GM23338 (cell line): ENCODE measurements around the gene ZNF580. TPM values are rescaled to one million over a fixed set of nuclear protein-coding genes. Genes with fewer than 3 reads are reported as not detected.

Source experiments
- ATAC-seq: fragments of 200-7000 bp; cut with Tn5 transposase; 3 replicates; pipeline ENCODE4 v1.9.1; 2020
- DNase-seq: peaks from one replicate; pipeline ENCODE4 v3.0.0-alpha.2; 2015; ENCODE audit warnings: low spot score
- H2AFZ ChIP-seq: fragments of 200-600 bp; sonication (generic); 2 replicates; pipeline ENCODE4 v1.8.0; 2016; ENCODE audit warnings: antibody characterized with exemption, mild to moderate bottlenecking, moderate library complexity
- H3F3A ChIP-seq: fragments of 200-600 bp; sonication (generic); replicated peaks from 2 replicates; pipeline ENCODE4 v1.8.0; 2017; ENCODE audit warnings: antibody characterized with exemption, mixed run types, low read depth
- H3K27ac ChIP-seq: fragments of 200-600 bp; sonication (generic); 2 replicates; pipeline ENCODE4 v1.6.1; 2016; ENCODE audit warnings: low read depth
- H3K27me3 ChIP-seq: fragments of 200-600 bp; sonication (generic); 2 replicates; pipeline ENCODE4 v1.8.0; 2016; ENCODE audit warnings: mild to moderate bottlenecking, mixed run types, moderate library complexity; ENCODE audit not compliant: insufficient read depth
- H3K36me3 ChIP-seq: fragments of 200-600 bp; sonication (generic); 2 replicates; pipeline ENCODE4 v1.8.0; 2016; ENCODE audit warnings: mild to moderate bottlenecking; ENCODE audit not compliant: insufficient read depth
- H3K4me1 ChIP-seq: fragments of 200-600 bp; sonication (generic); 2 replicates; pipeline ENCODE4 v1.8.0; 2016; ENCODE audit warnings: mild to moderate bottlenecking, moderate library complexity; ENCODE audit not compliant: insufficient read depth
- H3K4me2 ChIP-seq: fragments of 200-600 bp; sonication (generic); 2 replicates; pipeline ENCODE4 v1.7.1; 2017; ENCODE audit warnings: mixed run types
- H3K4me3 ChIP-seq: fragments of 200-600 bp; sonication (generic); 2 replicates; pipeline ENCODE4 v1.6.1; 2016; ENCODE audit warnings: mixed run types
- H3K79me2 ChIP-seq: fragments of 200-600 bp; sonication (generic); replicated peaks from 2 replicates; pipeline ENCODE4 v1.8.0; 2017; ENCODE audit warnings: mild to moderate bottlenecking; ENCODE audit not compliant: insufficient read depth
- H3K9me2 ChIP-seq: fragments of 200-600 bp; sonication (generic); 2 replicates; pipeline ENCODE4 v1.8.0; 2017; ENCODE audit not compliant: insufficient read depth
- H4K20me1 ChIP-seq: fragments of 200-600 bp; sonication (generic); replicated peaks from 2 replicates; pipeline ENCODE4 v1.8.0; 2017; ENCODE audit warnings: mild to moderate bottlenecking; ENCODE audit not compliant: insufficient read depth
- H3K27ac Mint-ChIP-seq: 2 replicates; pipeline ENCODE4 v1.8.0; 2020; ENCODE audit warnings: inconsistent platforms, mild to moderate bottlenecking, moderate library complexity, mixed read lengths
- H3K27me3 Mint-ChIP-seq: 3 replicates; pipeline ENCODE4 v1.8.0; 2022; ENCODE audit warnings: low read depth, mild to moderate bottlenecking, moderate library complexity, mixed read lengths, inconsistent platforms; ENCODE audit not compliant: insufficient read depth, poor library complexity
- H3K36me3 Mint-ChIP-seq: 3 replicates; pipeline ENCODE4 v1.8.0; 2021; ENCODE audit warnings: low read depth, mild to moderate bottlenecking, inconsistent platforms, moderate library complexity, mixed read lengths
- H3K4me1 Mint-ChIP-seq: 3 replicates; pipeline ENCODE4 v1.8.0; 2020; ENCODE audit warnings: mild to moderate bottlenecking, inconsistent platforms, mixed read lengths
- H3K4me3 Mint-ChIP-seq: 3 replicates; pipeline ENCODE4 v1.8.0; 2021; ENCODE audit warnings: moderate library complexity, mild to moderate bottlenecking, inconsistent platforms, mixed read lengths
- H3K9me3 Mint-ChIP-seq: 3 replicates; pipeline ENCODE4 v1.8.0; 2020; ENCODE audit warnings: moderate library complexity, mild to moderate bottlenecking, inconsistent platforms, mixed read lengths
- ETS1 ChIP-seq: IDR thresholded peaks from 2 replicates; pipeline ENCODE4 v1.6.1; 2016; ENCODE audit warnings: antibody characterized with exemption
- EZH2 ChIP-seq: fragments of 200-600 bp; sonication (generic); IDR thresholded peaks from one replicate; pipeline ENCODE4 v1.8.0; 2017; ENCODE audit warnings: antibody characterized with exemption, mild to moderate bottlenecking, low read depth; ENCODE audit not compliant: unreplicated experiment
- JUNB ChIP-seq: IDR thresholded peaks from one replicate; pipeline ENCODE4 v1.6.1; 2016; ENCODE audit warnings: antibody characterized with exemption; ENCODE audit not compliant: unreplicated experiment
- NANOG ChIP-seq: IDR thresholded peaks from 2 replicates; pipeline ENCODE4 v1.6.1; 2016; ENCODE audit warnings: antibody characterized with exemption, borderline replicate concordance
- STAT1 ChIP-seq: IDR thresholded peaks from one replicate; pipeline ENCODE4 v1.6.1; 2016; ENCODE audit warnings: antibody characterized with exemption; ENCODE audit not compliant: unreplicated experiment
- ZNF114 ChIP-seq: fragments of 250-450 bp; sonication (Bioruptor Pico); IDR thresholded peaks from 2 replicates; pipeline ENCODE4 v1.5.0; 2020; ENCODE audit warnings: mild to moderate bottlenecking, moderate library complexity
- ZNF331 ChIP-seq: fragments of 250-450 bp; sonication (Bioruptor Pico); IDR thresholded peaks from 2 replicates; pipeline ENCODE4 v1.5.0; 2020; ENCODE audit warnings: low read depth, mild to moderate bottlenecking, moderate library complexity
- polyA plus RNA-seq: library from polyadenylated mRNA; unstranded; fragments of >200 nt; fragmentation: Nextera tagmentation; extraction: Ambion mirVana; gene quantifications from 2 replicates; pipeline ENCODE4 v1.2.1, GENCODE V29; 2016
- total RNA-seq: library from RNA; depleted of rRNA; stranded (reverse); fragments of >200 nt; shearing (Covaris generic); gene quantifications from 2 replicates; pipeline ENCODE4 v1.2.3, GENCODE V29; 2014
- TF ChIP-seq, protein P1 (sequence below), 2 experiments: fragments of 200-600 bp in 1 of 2; sonication (generic) in 1 of 2; conservative IDR thresholded peaks; 2 replicates each; pipeline versions ENCODE4 v1.5.1 to v1.6.1; 2016 to 2017; ENCODE audit warnings: antibody characterized with exemption in 2 of 2, low read depth in 2 of 2, mild to moderate bottlenecking in 2 of 2, moderate library complexity in 1 of 2
- TF ChIP-seq, protein P2 (sequence below): IDR thresholded peaks from one replicate; pipeline ENCODE4 v1.6.1; 2018; ENCODE audit warnings: antibody characterized with exemption; ENCODE audit not compliant: unreplicated experiment
- TF ChIP-seq, protein P3 (sequence below): fragments of 250-450 bp; sonication (Bioruptor Pico); IDR thresholded peaks from 2 replicates; pipeline ENCODE4 v1.5.0; 2020; ENCODE audit warnings: mild to moderate bottlenecking, moderate library complexity

ZNF580 gene
- total and polyA plus RNA-seq, 2 experiments from 2014 or later, result 18.7 to 23.6 TPM

GRCh38 chr19:55641426-55642152 is 787 bp downstream of the ZNF580 start:
- peaks cover 8% of the 10 kb centered on the region for H3K9me3 Mint-ChIP-seq
- peak overlapping the region; percentile 84 for H3K27ac ChIP-seq

More at GRCh38 chr19:55641426-55642152, 787 bp downstream of the ZNF580 start:
- Mint-ChIP-seq H3K27ac (peak overlapping the region; percentile 91), H3K27me3 (peaks cover 39% of the 10 kb centered on the region), H3K4me1 (peaks cover 17% of the 10 kb centered on the region), H3K4me3 (peak overlapping the region; percentile 84), H3K36me3 (peaks cover 45% of the 10 kb centered on the region)
- H3K4me3 ChIP-seq, result peak overlapping the region; percentile 89
- ATAC-seq, result peak; percentile 2
- H3K27me3 ChIP-seq, result no peaks in the 10 kb centered on the region
- H3K9me2 ChIP-seq, result 0 out of 2 replicates have a peak, but pooled peaks cover 3% of the 10 kb centered on the region
- H3K36me3 ChIP-seq, result no peaks in the 10 kb centered on the region
- peaks cover 2% of the 10 kb centered on the region; the same call in 1 of the 2 replicates for H4K20me1 ChIP-seq
- no peaks in the 10 kb centered on the region; the same call in 1 of the 2 replicates for H3K4me1 ChIP-seq
- H3K4me2 ChIP-seq, result peak overlapping the region; percentile 96
- TF ChIP-seq ETS1, result no peak
- TF ChIP-seq, protein P1, sequence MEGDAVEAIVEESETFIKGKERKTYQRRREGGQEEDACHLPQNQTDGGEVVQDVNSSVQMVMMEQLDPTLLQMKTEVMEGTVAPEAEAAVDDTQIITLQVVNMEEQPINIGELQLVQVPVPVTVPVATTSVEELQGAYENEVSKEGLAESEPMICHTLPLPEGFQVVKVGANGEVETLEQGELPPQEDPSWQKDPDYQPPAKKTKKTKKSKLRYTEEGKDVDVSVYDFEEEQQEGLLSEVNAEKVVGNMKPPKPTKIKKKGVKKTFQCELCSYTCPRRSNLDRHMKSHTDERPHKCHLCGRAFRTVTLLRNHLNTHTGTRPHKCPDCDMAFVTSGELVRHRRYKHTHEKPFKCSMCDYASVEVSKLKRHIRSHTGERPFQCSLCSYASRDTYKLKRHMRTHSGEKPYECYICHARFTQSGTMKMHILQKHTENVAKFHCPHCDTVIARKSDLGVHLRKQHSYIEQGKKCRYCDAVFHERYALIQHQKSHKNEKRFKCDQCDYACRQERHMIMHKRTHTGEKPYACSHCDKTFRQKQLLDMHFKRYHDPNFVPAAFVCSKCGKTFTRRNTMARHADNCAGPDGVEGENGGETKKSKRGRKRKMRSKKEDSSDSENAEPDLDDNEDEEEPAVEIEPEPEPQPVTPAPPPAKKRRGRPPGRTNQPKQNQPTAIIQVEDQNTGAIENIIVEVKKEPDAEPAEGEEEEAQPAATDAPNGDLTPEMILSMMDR (conservative IDR thresholded peaks at IDR 0.05; ENCODE audit: low read depth in 2 of 2), result no peak
- no peak for TF ChIP-seq ZNF331 (CRISPR knock-in tag)
- TF ChIP-seq STAT1, result no peak
- TF ChIP-seq EZH2, result no peak
- TF ChIP-seq, protein P2, sequence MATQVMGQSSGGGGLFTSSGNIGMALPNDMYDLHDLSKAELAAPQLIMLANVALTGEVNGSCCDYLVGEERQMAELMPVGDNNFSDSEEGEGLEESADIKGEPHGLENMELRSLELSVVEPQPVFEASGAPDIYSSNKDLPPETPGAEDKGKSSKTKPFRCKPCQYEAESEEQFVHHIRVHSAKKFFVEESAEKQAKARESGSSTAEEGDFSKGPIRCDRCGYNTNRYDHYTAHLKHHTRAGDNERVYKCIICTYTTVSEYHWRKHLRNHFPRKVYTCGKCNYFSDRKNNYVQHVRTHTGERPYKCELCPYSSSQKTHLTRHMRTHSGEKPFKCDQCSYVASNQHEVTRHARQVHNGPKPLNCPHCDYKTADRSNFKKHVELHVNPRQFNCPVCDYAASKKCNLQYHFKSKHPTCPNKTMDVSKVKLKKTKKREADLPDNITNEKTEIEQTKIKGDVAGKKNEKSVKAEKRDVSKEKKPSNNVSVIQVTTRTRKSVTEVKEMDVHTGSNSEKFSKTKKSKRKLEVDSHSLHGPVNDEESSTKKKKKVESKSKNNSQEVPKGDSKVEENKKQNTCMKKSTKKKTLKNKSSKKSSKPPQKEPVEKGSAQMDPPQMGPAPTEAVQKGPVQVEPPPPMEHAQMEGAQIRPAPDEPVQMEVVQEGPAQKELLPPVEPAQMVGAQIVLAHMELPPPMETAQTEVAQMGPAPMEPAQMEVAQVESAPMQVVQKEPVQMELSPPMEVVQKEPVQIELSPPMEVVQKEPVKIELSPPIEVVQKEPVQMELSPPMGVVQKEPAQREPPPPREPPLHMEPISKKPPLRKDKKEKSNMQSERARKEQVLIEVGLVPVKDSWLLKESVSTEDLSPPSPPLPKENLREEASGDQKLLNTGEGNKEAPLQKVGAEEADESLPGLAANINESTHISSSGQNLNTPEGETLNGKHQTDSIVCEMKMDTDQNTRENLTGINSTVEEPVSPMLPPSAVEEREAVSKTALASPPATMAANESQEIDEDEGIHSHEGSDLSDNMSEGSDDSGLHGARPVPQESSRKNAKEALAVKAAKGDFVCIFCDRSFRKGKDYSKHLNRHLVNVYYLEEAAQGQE, result no peak
- no peak for TF ChIP-seq NANOG
- TF ChIP-seq ZNF114 (CRISPR knock-in tag), result no peak
- TF ChIP-seq, protein P3, sequence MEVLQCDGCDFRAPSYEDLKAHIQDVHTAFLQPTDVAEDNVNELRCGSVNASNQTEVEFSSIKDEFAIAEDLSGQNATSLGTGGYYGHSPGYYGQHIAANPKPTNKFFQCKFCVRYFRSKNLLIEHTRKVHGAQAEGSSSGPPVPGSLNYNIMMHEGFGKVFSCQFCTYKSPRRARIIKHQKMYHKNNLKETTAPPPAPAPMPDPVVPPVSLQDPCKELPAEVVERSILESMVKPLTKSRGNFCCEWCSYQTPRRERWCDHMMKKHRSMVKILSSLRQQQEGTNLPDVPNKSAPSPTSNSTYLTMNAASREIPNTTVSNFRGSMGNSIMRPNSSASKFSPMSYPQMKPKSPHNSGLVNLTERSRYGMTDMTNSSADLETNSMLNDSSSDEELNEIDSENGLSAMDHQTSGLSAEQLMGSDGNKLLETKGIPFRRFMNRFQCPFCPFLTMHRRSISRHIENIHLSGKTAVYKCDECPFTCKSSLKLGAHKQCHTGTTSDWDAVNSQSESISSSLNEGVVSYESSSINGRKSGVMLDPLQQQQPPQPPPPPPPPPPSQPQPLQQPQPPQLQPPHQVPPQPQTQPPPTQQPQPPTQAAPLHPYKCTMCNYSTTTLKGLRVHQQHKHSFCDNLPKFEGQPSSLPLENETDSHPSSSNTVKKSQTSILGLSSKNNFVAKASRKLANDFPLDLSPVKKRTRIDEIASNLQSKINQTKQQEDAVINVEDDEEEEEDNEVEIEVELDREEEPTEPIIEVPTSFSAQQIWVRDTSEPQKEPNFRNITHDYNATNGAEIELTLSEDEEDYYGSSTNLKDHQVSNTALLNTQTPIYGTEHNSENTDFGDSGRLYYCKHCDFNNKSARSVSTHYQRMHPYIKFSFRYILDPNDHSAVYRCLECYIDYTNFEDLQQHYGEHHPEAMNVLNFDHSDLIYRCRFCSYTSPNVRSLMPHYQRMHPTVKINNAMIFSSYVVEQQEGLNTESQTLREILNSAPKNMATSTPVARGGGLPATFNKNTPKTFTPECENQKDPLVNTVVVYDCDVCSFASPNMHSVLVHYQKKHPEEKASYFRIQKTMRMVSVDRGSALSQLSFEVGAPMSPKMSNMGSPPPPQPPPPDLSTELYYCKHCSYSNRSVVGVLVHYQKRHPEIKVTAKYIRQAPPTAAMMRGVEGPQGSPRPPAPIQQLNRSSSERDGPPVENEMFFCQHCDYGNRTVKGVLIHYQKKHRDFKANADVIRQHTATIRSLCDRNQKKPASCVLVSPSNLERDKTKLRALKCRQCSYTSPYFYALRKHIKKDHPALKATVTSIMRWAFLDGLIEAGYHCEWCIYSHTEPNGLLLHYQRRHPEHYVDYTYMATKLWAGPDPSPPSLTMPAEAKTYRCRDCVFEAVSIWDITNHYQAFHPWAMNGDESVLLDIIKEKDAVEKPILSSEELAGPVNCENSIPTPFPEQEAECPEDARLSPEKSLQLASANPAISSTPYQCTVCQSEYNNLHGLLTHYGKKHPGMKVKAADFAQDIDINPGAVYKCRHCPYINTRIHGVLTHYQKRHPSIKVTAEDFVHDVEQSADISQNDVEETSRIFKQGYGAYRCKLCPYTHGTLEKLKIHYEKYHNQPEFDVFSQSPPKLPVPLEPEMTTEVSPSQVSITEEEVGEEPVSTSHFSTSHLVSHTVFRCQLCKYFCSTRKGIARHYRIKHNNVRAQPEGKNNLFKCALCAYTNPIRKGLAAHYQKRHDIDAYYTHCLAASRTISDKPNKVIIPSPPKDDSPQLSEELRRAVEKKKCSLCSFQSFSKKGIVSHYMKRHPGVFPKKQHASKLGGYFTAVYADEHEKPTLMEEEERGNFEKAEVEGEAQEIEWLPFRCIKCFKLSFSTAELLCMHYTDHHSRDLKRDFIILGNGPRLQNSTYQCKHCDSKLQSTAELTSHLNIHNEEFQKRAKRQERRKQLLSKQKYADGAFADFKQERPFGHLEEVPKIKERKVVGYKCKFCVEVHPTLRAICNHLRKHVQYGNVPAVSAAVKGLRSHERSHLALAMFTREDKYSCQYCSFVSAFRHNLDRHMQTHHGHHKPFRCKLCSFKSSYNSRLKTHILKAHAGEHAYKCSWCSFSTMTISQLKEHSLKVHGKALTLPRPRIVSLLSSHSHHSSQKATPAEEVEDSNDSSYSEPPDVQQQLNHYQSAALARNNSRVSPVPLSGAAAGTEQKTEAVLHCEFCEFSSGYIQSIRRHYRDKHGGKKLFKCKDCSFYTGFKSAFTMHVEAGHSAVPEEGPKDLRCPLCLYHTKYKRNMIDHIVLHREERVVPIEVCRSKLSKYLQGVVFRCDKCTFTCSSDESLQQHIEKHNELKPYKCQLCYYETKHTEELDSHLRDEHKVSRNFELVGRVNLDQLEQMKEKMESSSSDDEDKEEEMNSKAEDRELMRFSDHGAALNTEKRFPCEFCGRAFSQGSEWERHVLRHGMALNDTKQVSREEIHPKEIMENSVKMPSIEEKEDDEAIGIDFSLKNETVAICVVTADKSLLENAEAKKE, result no peak
- TF ChIP-seq JUNB, result no peak
- peaks cover 26% of the 10 kb centered on the region for H3F3A ChIP-seq
- peak; percentile 67 for DNase-seq
- peaks cover 35% of the 10 kb centered on the region for H3K79me2 ChIP-seq
- no peak overlapping the region for H2AFZ ChIP-seq
